K562 (cell line): Measurements from ENCODE around the gene RNF181. TPM values are rescaled to one million over a fixed set of nuclear protein-coding genes. Genes with fewer than 3 reads are reported as not detected.

ENCODE experiments used
- ARID4B ChIP-seq: sonication (generic); formaldehyde crosslinking; IDR thresholded peaks from 2 replicates; pipeline ENCODE4 v1.8.0; 2022; ENCODE audit warnings: mild to moderate bottlenecking, missing genetic modification reagents
- CBX2 ChIP-seq: fragments of 200-600 bp; sonication (generic); IDR thresholded peaks from one replicate; pipeline ENCODE4 v1.6.1; 2012; ENCODE audit warnings: mild to moderate bottlenecking, low read length, inconsistent platforms; ENCODE audit not compliant: insufficient read depth, poor library complexity, severe bottlenecking
- CHCHD3 ChIP-seq: fragments of 250-450 bp; sonication (Bioruptor Pico); IDR thresholded peaks from 2 replicates; pipeline ENCODE4 v2.1.2; 2022; ENCODE audit warnings: mild to moderate bottlenecking
- GTF3C2 ChIP-seq: IDR thresholded peaks from 3 replicates; pipeline ENCODE4 v1.6.1; 2011; ENCODE audit warnings: borderline replicate concordance, mild to moderate bottlenecking, moderate library complexity; ENCODE audit not compliant: insufficient read length; ENCODE audit errors: extremely low read depth
- MAZ ChIP-seq, 2 experiments: fragments of 450-650 bp in 1 of 2; sonication (generic) in 1 of 2; formaldehyde crosslinking; IDR thresholded peaks in 1 of 2; conservative IDR thresholded peaks in 1 of 2; 2 replicates each; pipeline versions ENCODE4 v1.4.0 to v1.5.0; 2020; ENCODE audit warnings: mild to moderate bottlenecking in 1 of 2, missing genetic modification reagents in 1 of 2
- PTTG1 ChIP-seq: fragments of 450-650 bp; IDR thresholded peaks from 2 replicates; pipeline ENCODE4 v1.6.1; 2016; ENCODE audit warnings: low read depth, mild to moderate bottlenecking, missing genetic modification characterization, missing compliant biosample characterization
- TARDBP ChIP-seq: fragments of 450-650 bp; IDR thresholded peaks from 2 replicates; pipeline ENCODE4 v1.6.1; 2016
- ZNF77 ChIP-seq: fragments of 250-450 bp; sonication (Bioruptor Pico); IDR thresholded peaks from 2 replicates; pipeline ENCODE4 v1.5.0; 2020
- polyA plus RNA-seq, 8 experiments: library from polyadenylated mRNA; depleted of rRNA in 4 of 8; stranded (reverse) in 5 of 8; unstranded in 3 of 8; fragments of >200 nt; fragmentation: Nextera tagmentation in 2 of 8; fragmentation: Illumina TruSeq in 1 of 8; extraction: Ambion mirVana in 2 of 8; extraction: Trizol in 1 of 8; gene quantifications; 2 replicates each; pipeline versions ENCODE4 v1.2.1 to v1.2.3, GENCODE V29; 2011 to 2014; ENCODE audit warnings: inconsistent platforms in 1 of 8, missing spikeins in 1 of 8
- total RNA-seq, 7 experiments: library from RNA; depleted of rRNA in 6 of 7; stranded (reverse); fragments of >200 nt in 6 of 7; fragmentation: Illumina TruSeq in 2 of 7; extraction: Trizol in 2 of 7; gene quantifications; 2 replicates each; pipeline versions ENCODE4 v1.2.1 to v1.2.3, GENCODE V29; 2011 to 2021; ENCODE audit warnings: low replicate concordance in 1 of 7

Gene RNF181
- total and polyA plus RNA-seq, 9 of the 15 experiments (the other 6 are each of a cell fraction or from before 2014, with no cell fraction given), result 139 to 492 (median 253) TPM

GRCh38 chr2:85623991-85624390 is 28.4 kb downstream of the RNF181 start (continued):
- TF ChIP-seq GTF3C2 (no peak), MAZ (CRISPR knock-in tag; conservative IDR thresholded peaks at IDR 0.05 in 1 of 2, IDR thresholded peaks at IDR 0.05 in 1 of 2) (no peak), PTTG1 (tag) (no peak), CBX2 (no peak), ARID4B (CRISPR knock-in tag) (no peak), TARDBP (no peak), CHCHD3 (CRISPR knock-in tag) (no peak), ZNF77 (CRISPR knock-in tag) (no peak)
- TF ChIP-seq, all 486 proteins: peak for 0
